IMR-90 (cell line): Measurements from ENCODE around the gene RAB25. TPM values are rescaled to one million over a fixed set of nuclear protein-coding genes. Genes with fewer than 3 reads are reported as not detected.

Experiments used
- ATAC-seq: fragments of 200-7000 bp; cut with Tn5 transposase; 2 replicates; pipeline ENCODE4 v1.9.1; 2020; ENCODE audit warnings: low read depth, mild to moderate bottlenecking, moderate library complexity
- BruUV-seq: library from RNA; stranded (reverse); fragments of 400-500 nt; replicated peaks from 2 replicates; lab custom pipeline; 2021; lab: Mats Ljungman, UMichigan
- CTCF ChIA-PET: fragments of 300-600 bp; formaldehyde crosslinking; extraction: SDS; loops from one replicate; lab custom pipeline; 2021; ENCODE audit warnings: antibody characterized with exemption; lab: Yijun Ruan, JAX
- POLR2A ChIA-PET: fragments of 300-600 bp; sonication (Branson Sonifier 250); formaldehyde crosslinking; loops from one replicate; lab custom pipeline; 2022; ENCODE audit warnings: antibody characterized with exemption; ENCODE audit not compliant: unreplicated experiment; lab: Charles Lee
- DNase-seq: peaks from one replicate; pipeline ENCODE4 v3.0.0; 2013
- H2AFZ ChIP-seq: replicated peaks from 2 replicates; pipeline ENCODE3; 2013; ENCODE audit warnings: low read length, mild to moderate bottlenecking; ENCODE audit not compliant: poor library complexity
- H2AK5ac ChIP-seq: 2 replicates; pipeline ENCODE4 v1.6.1; 2013; ENCODE audit warnings: low read depth, low read length, inconsistent platforms
- H2AK9ac ChIP-seq: replicated peaks from 2 replicates; pipeline ENCODE3; 2013; ENCODE audit warnings: mild to moderate bottlenecking, low read depth, low read length, moderate library complexity; ENCODE audit not compliant: poor library complexity
- H2BK120ac ChIP-seq: 2 replicates; pipeline ENCODE4 v1.6.1; 2013; ENCODE audit warnings: low read depth, low read length, inconsistent platforms
- H2BK15ac ChIP-seq: 3 replicates; pipeline ENCODE4 v1.6.1; 2013; ENCODE audit warnings: low read depth, low read length, inconsistent platforms
- H2BK20ac ChIP-seq: 2 replicates; pipeline ENCODE4 v1.6.1; 2013; ENCODE audit warnings: low read depth, mild to moderate bottlenecking, inconsistent platforms, low read length, moderate library complexity
- H2BK5ac ChIP-seq: 2 replicates; pipeline ENCODE4 v1.6.1; 2013; ENCODE audit warnings: mild to moderate bottlenecking, low read depth, low read length, inconsistent platforms; ENCODE audit not compliant: poor library complexity, severe bottlenecking
- H3K14ac ChIP-seq: replicated peaks from 2 replicates; pipeline ENCODE4 v1.6.1; 2013; ENCODE audit warnings: low read depth, low read length, inconsistent platforms
- H3K18ac ChIP-seq: 2 replicates; pipeline ENCODE4 v1.6.1; 2013; ENCODE audit warnings: low read depth, low read length, control low read depth
- H3K23ac ChIP-seq: 2 replicates; pipeline ENCODE4 v1.6.1; 2013; ENCODE audit warnings: low read depth, low read length, inconsistent platforms
- H3K27ac ChIP-seq: 2 replicates; pipeline ENCODE4 v1.5.1; 2013; ENCODE audit warnings: mild to moderate bottlenecking, control low read depth, low read length; ENCODE audit not compliant: insufficient read depth
- H3K27me3 ChIP-seq: 2 replicates; pipeline ENCODE4 v1.6.1; 2013; ENCODE audit warnings: low read length; ENCODE audit not compliant: control insufficient read depth, insufficient read depth
- H3K36me3 ChIP-seq: 2 replicates; pipeline ENCODE4 v1.6.1; 2013; ENCODE audit warnings: low read length, mixed read lengths; ENCODE audit not compliant: control insufficient read depth, insufficient read depth
- H3K4ac ChIP-seq: 2 replicates; pipeline ENCODE4 v1.6.1; 2013; ENCODE audit warnings: low read depth, low read length, inconsistent platforms
- H3K4me1 ChIP-seq: 2 replicates; pipeline ENCODE4 v1.6.1; 2013; ENCODE audit warnings: low read length, mixed read lengths; ENCODE audit not compliant: control insufficient read depth, insufficient read depth
- H3K4me2 ChIP-seq: 2 replicates; pipeline ENCODE4 v1.6.1; 2013; ENCODE audit warnings: low read depth, mild to moderate bottlenecking, control low read depth, low read length, moderate library complexity
- H3K4me3 ChIP-seq: 2 replicates; pipeline ENCODE4 v1.5.1; 2013; ENCODE audit warnings: low read depth, mild to moderate bottlenecking, control low read depth, low read length, moderate library complexity; ENCODE audit not compliant: insufficient read depth
- H3K56ac ChIP-seq: 2 replicates; pipeline ENCODE4 v1.6.1; 2013; ENCODE audit warnings: low read length, inconsistent platforms; ENCODE audit not compliant: insufficient read depth; ENCODE audit errors: extremely low read depth
- H3K79me1 ChIP-seq, 2 experiments: 2 replicates each; pipeline ENCODE4 v1.6.1; 2013; ENCODE audit warnings: low read length in 2 of 2, inconsistent platforms in 1 of 2, low read depth in 1 of 2
- H3K9ac ChIP-seq: 2 replicates; pipeline ENCODE4 v1.6.1; 2013; ENCODE audit warnings: low read depth, low read length, control low read depth
- H3K9me1 ChIP-seq: 2 replicates; pipeline ENCODE4 v1.6.1; 2013; ENCODE audit warnings: low read length, inconsistent platforms; ENCODE audit not compliant: insufficient read depth
- H3K9me3 ChIP-seq: 2 replicates; pipeline ENCODE4 v1.6.1; 2013; ENCODE audit warnings: low read length; ENCODE audit not compliant: control insufficient read depth, insufficient read depth
- H4K20me1 ChIP-seq: 2 replicates; pipeline ENCODE4 v1.6.1; 2013; ENCODE audit warnings: low read length, inconsistent platforms; ENCODE audit not compliant: insufficient read depth
- H4K5ac ChIP-seq: 2 replicates; pipeline ENCODE4 v1.6.1; 2013; ENCODE audit warnings: mild to moderate bottlenecking, low read depth, low read length, control low read depth
- H4K8ac ChIP-seq, 2 experiments: 2 replicates each; pipeline ENCODE4 v1.6.1; 2013; ENCODE audit warnings: low read depth in 2 of 2, low read length in 2 of 2, control low read depth in 1 of 2, inconsistent platforms in 1 of 2
- H4K91ac ChIP-seq: 2 replicates; pipeline ENCODE4 v1.6.1; 2013; ENCODE audit warnings: low read depth, low read length, inconsistent platforms; ENCODE audit not compliant: insufficient read depth
- BHLHE40 ChIP-seq: fragments of 150-350 bp; IDR thresholded peaks from 2 replicates; pipeline ENCODE4 v1.6.1; 2016; ENCODE audit warnings: mild to moderate bottlenecking, low read depth, low read length
- CEBPB ChIP-seq: IDR thresholded peaks from 2 replicates; pipeline ENCODE4 v1.6.1; 2012; ENCODE audit warnings: low read depth, low read length, improper control_type of control experiment
- MAZ ChIP-seq: IDR thresholded peaks from 2 replicates; pipeline ENCODE4 v1.6.1; 2012; ENCODE audit warnings: low read depth, mild to moderate bottlenecking, low read length, improper control_type of control experiment, moderate library complexity, borderline replicate concordance
- NFE2L2 ChIP-seq: fragments of 150-350 bp; IDR thresholded peaks from 2 replicates; pipeline ENCODE4 v1.6.1; 2016; ENCODE audit warnings: low read depth, mild to moderate bottlenecking, low read length
- POLR2A ChIP-seq: IDR thresholded peaks from 2 replicates; pipeline ENCODE4 v1.6.1; 2012; ENCODE audit warnings: mild to moderate bottlenecking, low read depth, low read length
- RCOR1 ChIP-seq: IDR thresholded peaks from 2 replicates; pipeline ENCODE4 v1.6.1; 2012; ENCODE audit warnings: mild to moderate bottlenecking, low read length, improper control_type of control experiment; ENCODE audit not compliant: insufficient replicate concordance
- WGBS, 2 experiments: methylation state at CpG; one replicate each; pipeline versions ENCODE4 v1.1.5 to v1.1.7; 2013; ENCODE audit warnings: missing lambda C conversion rate in 2 of 2; ENCODE audit not compliant: insufficient read length in 1 of 2; ENCODE audit errors: extremely low coverage in 2 of 2; 5-methylcytosine and 5-hydroxymethylcytosine counted together
- dilution Hi-C: fragments of 300-500 bp; cut with HindIII; formaldehyde crosslinking; loops from one replicate; pipeline ENCODE4 v1.14.3; 2018; ENCODE audit warnings: low sequenced_read_pairs; ENCODE audit not compliant: unreplicated experiment
- in situ Hi-C: fragments of 300-500 bp; cut with MboI; formaldehyde crosslinking; loops from 3 replicates; pipeline ENCODE4 v1.14.3; 2019; ENCODE audit warnings: low sequenced_read_pairs, inconsistent platforms, mixed read lengths
- intact Hi-C: fragments of 100-400 bp; cut with micrococcal nuclease; formaldehyde crosslinking; loops from 2 replicates; pipeline ENCODE4 v1.10.0; 2022
- polyA plus RNA-seq, 3 experiments: library from polyadenylated mRNA; depleted of rRNA; stranded (reverse); fragments of >200 nt; gene quantifications; 2 replicates each; pipeline ENCODE4 v1.2.3, GENCODE V29; 2012; ENCODE audit warnings: low replicate concordance in 1 of 3
- total RNA-seq: library from RNA; depleted of rRNA; stranded (reverse); fragments of >200 nt; gene quantifications from 2 replicates; pipeline ENCODE4 v1.2.3, GENCODE V29; 2012
- TF ChIP-seq, protein P1 (sequence below): conservative IDR thresholded peaks from 2 replicates; pipeline ENCODE4 v1.5.1; 2012; ENCODE audit warnings: mild to moderate bottlenecking, low read depth, low read length, improper control_type of control experiment
- TF ChIP-seq, protein P2 (sequence below): fragments of 150-350 bp; IDR thresholded peaks from 2 replicates; pipeline ENCODE4 v1.6.1; 2016; ENCODE audit warnings: low read depth, mild to moderate bottlenecking, low read length, moderate library complexity, borderline replicate concordance

RAB25 gene
- total and polyA plus RNA-seq, 2 of the 4 experiments (the other 2 are of a cell fraction), result not detected

DNA sequence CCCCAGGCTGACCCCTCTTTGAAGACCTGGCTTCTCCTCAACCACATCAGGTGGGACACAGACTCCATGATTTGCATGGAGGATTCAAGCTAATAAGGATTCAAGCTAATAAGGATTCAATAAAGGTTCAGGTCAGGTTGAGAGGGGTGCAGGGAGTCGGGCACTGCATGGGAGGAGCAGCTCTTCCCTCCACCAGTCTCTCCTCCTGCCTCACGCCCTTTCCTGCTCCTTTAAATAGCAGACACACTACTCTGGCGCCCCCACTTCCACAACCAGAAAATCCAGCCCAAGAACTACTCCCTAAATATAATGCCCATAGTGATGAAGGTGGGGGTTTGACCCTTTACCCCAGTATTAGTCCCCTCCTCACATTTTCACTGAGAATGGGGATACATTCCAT lies 14.2 kb downstream of the RAB25 start:
- H3K23ac ChIP-seq, result no peak overlapping the region
- no peak overlapping the region for H4K5ac ChIP-seq
- H2BK20ac ChIP-seq, result no peak overlapping the region
- H3K18ac ChIP-seq, result no peak overlapping the region
- H3K9me1 ChIP-seq, result peaks cover 17% of the 10 kb centered on the region
- H3K9ac ChIP-seq, result no peak overlapping the region
- H4K91ac ChIP-seq, result no peak overlapping the region
- H3K79me1 ChIP-seq, result peaks cover 30 to 65% of the 10 kb centered on the region in 2 experiments
- CTCF ChIA-PET, result interaction anchor here (0.5 to 1.6 kb wide), 2 partner anchors 9 to 120 kb away, joined by 3 to 5 read pairs; no protein-coding TSS in a partner anchor
- WGBS, 2 experiments, result no CpG with 5 or more reads among the region's 3 CpGs
- H2BK5ac ChIP-seq, result no peak overlapping the region
- H2BK120ac ChIP-seq, result no peak overlapping the region
- H3K9me3 ChIP-seq, result no peaks in the 10 kb centered on the region
- H3K27ac ChIP-seq, result no peak overlapping the region
- no peak for ATAC-seq
- in situ Hi-C loops (no loop called here), intact Hi-C loops (no loop called here), dilution Hi-C loops (no loop called here)
- H2BK15ac ChIP-seq, result no peak overlapping the region
- POLR2A ChIA-PET, result no interaction called here
- no peak overlapping the region for H2AK9ac ChIP-seq
- no peak overlapping the region for H3K4me3 ChIP-seq
- DNase-seq, result no peak
- H2AK5ac ChIP-seq, result no peak overlapping the region
- no peak overlapping the region for H3K4ac ChIP-seq
- H2AFZ ChIP-seq, result no peak overlapping the region
- no peaks in the 10 kb centered on the region for H3K27me3 ChIP-seq
- H3K4me1 ChIP-seq, result peaks cover 26% of the 10 kb centered on the region
- TF ChIP-seq NFE2L2 (no peak), POLR2A (no peak), CEBPB (no peak), MAZ (no peak), BHLHE40 (no peak), RCOR1 (no peak)
- TF ChIP-seq, protein P1, sequence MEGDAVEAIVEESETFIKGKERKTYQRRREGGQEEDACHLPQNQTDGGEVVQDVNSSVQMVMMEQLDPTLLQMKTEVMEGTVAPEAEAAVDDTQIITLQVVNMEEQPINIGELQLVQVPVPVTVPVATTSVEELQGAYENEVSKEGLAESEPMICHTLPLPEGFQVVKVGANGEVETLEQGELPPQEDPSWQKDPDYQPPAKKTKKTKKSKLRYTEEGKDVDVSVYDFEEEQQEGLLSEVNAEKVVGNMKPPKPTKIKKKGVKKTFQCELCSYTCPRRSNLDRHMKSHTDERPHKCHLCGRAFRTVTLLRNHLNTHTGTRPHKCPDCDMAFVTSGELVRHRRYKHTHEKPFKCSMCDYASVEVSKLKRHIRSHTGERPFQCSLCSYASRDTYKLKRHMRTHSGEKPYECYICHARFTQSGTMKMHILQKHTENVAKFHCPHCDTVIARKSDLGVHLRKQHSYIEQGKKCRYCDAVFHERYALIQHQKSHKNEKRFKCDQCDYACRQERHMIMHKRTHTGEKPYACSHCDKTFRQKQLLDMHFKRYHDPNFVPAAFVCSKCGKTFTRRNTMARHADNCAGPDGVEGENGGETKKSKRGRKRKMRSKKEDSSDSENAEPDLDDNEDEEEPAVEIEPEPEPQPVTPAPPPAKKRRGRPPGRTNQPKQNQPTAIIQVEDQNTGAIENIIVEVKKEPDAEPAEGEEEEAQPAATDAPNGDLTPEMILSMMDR, result no peak
- TF ChIP-seq, protein P2, sequence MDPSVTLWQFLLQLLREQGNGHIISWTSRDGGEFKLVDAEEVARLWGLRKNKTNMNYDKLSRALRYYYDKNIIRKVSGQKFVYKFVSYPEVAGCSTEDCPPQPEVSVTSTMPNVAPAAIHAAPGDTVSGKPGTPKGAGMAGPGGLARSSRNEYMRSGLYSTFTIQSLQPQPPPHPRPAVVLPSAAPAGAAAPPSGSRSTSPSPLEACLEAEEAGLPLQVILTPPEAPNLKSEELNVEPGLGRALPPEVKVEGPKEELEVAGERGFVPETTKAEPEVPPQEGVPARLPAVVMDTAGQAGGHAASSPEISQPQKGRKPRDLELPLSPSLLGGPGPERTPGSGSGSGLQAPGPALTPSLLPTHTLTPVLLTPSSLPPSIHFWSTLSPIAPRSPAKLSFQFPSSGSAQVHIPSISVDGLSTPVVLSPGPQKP, result no peak
- H3K14ac ChIP-seq, result no peak overlapping the region
- peaks cover 45% of the 10 kb centered on the region for H4K20me1 ChIP-seq
- peaks cover 37% of the 10 kb centered on the region for H3K36me3 ChIP-seq
- no peak overlapping the region for H4K8ac ChIP-seq
- H3K56ac ChIP-seq, result no peak overlapping the region
- no peak overlapping the region for H3K4me2 ChIP-seq
- no TSS peak for BruUV-seq
